CD4-positive, alpha-beta T cell treated with Interleukin-4 for 1 hour (primary cell): Measurements from ENCODE around the gene HSF4.

ENCODE experiments used
- DNase-seq, 2 donors: peaks; one replicate each; pipeline ENCODE4 v3.0.0-alpha.2; 2020 to 2022

HSF4 gene

GRCh38 chr16:67150833-67151396 is 13.6 kb upstream of the HSF4 start, which contains the start of gene B3GNT9:
TSS of gene B3GNT9 (minus strand) at chr16:67150998. CDS start at chr16:67150485, 513 bp downstream.
- DNase-seq: peak in 1 of 2 donors; percentile 36

GRCh38 chr16:67151431-67152097 is 13.0 kb upstream of the HSF4 start:
- no peak for DNase-seq

GRCh38 chr16:67154578-67155294 is 9.8 kb upstream of the HSF4 start:
- DNase-seq: no peak

GRCh38 chr16:67155295-67156142 is 9.0 kb upstream of the HSF4 start:
- DNase-seq: peak; percentile 74 to 80

- no peak for DNase-seq
These were observed 8.3 kb upstream of the HSF4 start for GRCh38 chr16:67156143-67156844.

- DNase-seq: no peak
These were observed 7.3 kb upstream of the HSF4 start for GRCh38 chr16:67157106-67157748.

- peak; percentile 28 to 77 for DNase-seq
These were observed 6.5 kb upstream of the HSF4 start for GRCh38 chr16:67157892-67158635.

- peak; percentile 87 to 90 for DNase-seq
These were observed 5.6 kb upstream of the HSF4 start for GRCh38 chr16:67158637-67159600.

- no peak for DNase-seq
These were observed 2.9 kb upstream of the HSF4 start for GRCh38 chr16:67161595-67162058.

- DNase-seq: no peak
These were observed 1.9 kb upstream of the HSF4 start for GRCh38 chr16:67162506-67163163.

GRCh38 chr16:67163164-67163998 is 1.2 kb upstream of the HSF4 start:
- DNase-seq: peak; percentile 37 to 61

GRCh38 chr16:67163999-67164558 is 466 bp upstream of the HSF4 start:
- no peak for DNase-seq

GRCh38 chr16:67165121-67166078 is 855 bp downstream of the HSF4 start:
- no peak for DNase-seq

GRCh38 chr16:67166110-67166547 is 1.6 kb downstream of the HSF4 start:
- no peak for DNase-seq

GRCh38 chr16:67166598-67167168 is 2.1 kb downstream of the HSF4 start:
- no peak for DNase-seq

GRCh38 chr16:67167588-67167987 is 3.0 kb downstream of the HSF4 start:
- no peak for DNase-seq
